PC-9 (cell line): ENCODE results near the gene LRFN2. TPM values are rescaled to one million over a fixed set of nuclear protein-coding genes. Genes with fewer than 3 reads are reported as not detected.

Experiments used
- BruUV-seq: library from RNA; stranded (reverse); fragments of 400-500 nt; replicated peaks from 2 replicates; lab custom pipeline; 2021; lab: Mats Ljungman, UMichigan
- CTCF ChIA-PET: fragments of 300-600 bp; sonication (Branson Sonifier 250); formaldehyde crosslinking; loops from one replicate; lab custom pipeline; 2022; ENCODE audit warnings: antibody characterized with exemption; lab: Charles Lee
- POLR2A ChIA-PET: fragments of 300-600 bp; sonication (Branson Sonifier 250); formaldehyde crosslinking; loops from one replicate; lab custom pipeline; 2022; ENCODE audit warnings: antibody characterized with exemption; ENCODE audit not compliant: unreplicated experiment; lab: Charles Lee
- DNase-seq, 2 experiments: peaks; one replicate each; pipeline versions ENCODE4 v3.0.0 to v3.0.0-alpha.2; 2015 to 2022; ENCODE audit warnings: mixed read lengths in 1 of 2
- H2AFZ ChIP-seq: fragments of 200-600 bp; sonication (generic); 2 replicates; pipeline ENCODE4 v1.8.1; 2017; ENCODE audit warnings: antibody characterized with exemption
- H3F3A ChIP-seq: fragments of 200-600 bp; sonication (generic); 2 replicates; pipeline ENCODE4 v1.8.1; 2017; ENCODE audit warnings: antibody characterized with exemption, mild to moderate bottlenecking, low read depth; ENCODE audit not compliant: insufficient read depth
- H3K27ac ChIP-seq: fragments of 200-600 bp; sonication (generic); 2 replicates; pipeline ENCODE4 v1.6.1; 2016; ENCODE audit warnings: mixed run types
- H3K27me3 ChIP-seq: fragments of 200-600 bp; sonication (generic); 2 replicates; pipeline ENCODE4 v1.6.1; 2016; ENCODE audit warnings: low read depth, mixed run types; ENCODE audit not compliant: insufficient read depth
- H3K36me3 ChIP-seq: fragments of 200-600 bp; sonication (generic); 2 replicates; pipeline ENCODE4 v1.6.1; 2016; ENCODE audit warnings: low read depth, mixed run types
- H3K4me1 ChIP-seq: fragments of 200-600 bp; sonication (generic); replicated peaks from 2 replicates; pipeline ENCODE4 v1.6.1; 2016; ENCODE audit warnings: mixed run types; ENCODE audit not compliant: insufficient read depth
- H3K4me2 ChIP-seq: fragments of 200-600 bp; sonication (generic); 2 replicates; pipeline ENCODE4 v1.6.1; 2017; ENCODE audit warnings: mixed run types
- H3K4me3 ChIP-seq: fragments of 200-600 bp; sonication (generic); 2 replicates; pipeline ENCODE4 v1.6.1; 2016; ENCODE audit warnings: mixed run types
- H3K79me2 ChIP-seq: fragments of 200-600 bp; sonication (generic); 2 replicates; pipeline ENCODE4 v1.6.1; 2017; ENCODE audit warnings: low read depth, mixed run types
- H3K9me2 ChIP-seq: fragments of 200-600 bp; sonication (generic); 2 replicates; pipeline ENCODE4 v1.8.1; 2017; ENCODE audit warnings: mild to moderate bottlenecking; ENCODE audit not compliant: insufficient read depth
- H3K9me3 ChIP-seq: fragments of 200-600 bp; sonication (generic); 2 replicates; pipeline ENCODE4 v1.8.1; 2016; ENCODE audit warnings: low read depth; ENCODE audit not compliant: insufficient read depth
- H4K20me1 ChIP-seq: fragments of 200-600 bp; sonication (generic); 2 replicates; pipeline ENCODE4 v1.8.1; 2017; ENCODE audit not compliant: insufficient read depth
- CTCF ChIP-seq: fragments of 200-600 bp; sonication (generic); conservative IDR thresholded peaks from 2 replicates; pipeline ENCODE4 v1.6.1; 2017; ENCODE audit warnings: mixed run types, antibody characterized with exemption, mild to moderate bottlenecking, moderate library complexity
- EZH2 ChIP-seq: fragments of 200-600 bp; sonication (generic); IDR thresholded peaks from 2 replicates; pipeline ENCODE4 v1.8.0; 2017; ENCODE audit warnings: antibody characterized with exemption, low read depth
- intact Hi-C: fragments of 100-400 bp; cut with micrococcal nuclease; formaldehyde crosslinking; loops from one replicate; pipeline ENCODE4 v1.10.0; 2022; ENCODE audit not compliant: unreplicated experiment
- total RNA-seq: library from RNA; stranded (reverse); gene quantifications from 2 replicates; pipeline ENCODE4 v1.2.3, GENCODE V29; 2021

Gene LRFN2
- total RNA-seq, 1 experiment from 2014 or later = not detected

- no peaks in the 10 kb centered on the region for H3K9me3 ChIP-seq
- H3K4me3 ChIP-seq = no peak overlapping the region
- no peaks in the 10 kb centered on the region for H3K4me1 ChIP-seq
- no TSS peak for BruUV-seq
- TF ChIP-seq CTCF (no peak), EZH2 (no peak)
- peaks cover 41% of the 10 kb centered on the region for H3K27me3 ChIP-seq
- no peaks in the 10 kb centered on the region for H3K79me2 ChIP-seq
- no peak overlapping the region for H3K4me2 ChIP-seq
- no peaks in the 10 kb centered on the region for H4K20me1 ChIP-seq
- ChIA-PET POLR2A (no interaction called here), CTCF (no interaction called here)
- intact Hi-C loops = no loop called here
- H3F3A ChIP-seq = no peaks in the 10 kb centered on the region
- no peak overlapping the region for H3K27ac ChIP-seq
- no peaks in the 10 kb centered on the region for H3K36me3 ChIP-seq
- H3K9me2 ChIP-seq = no peaks in the 10 kb centered on the region
- DNase-seq = no peak
- no peak overlapping the region for H2AFZ ChIP-seq
Observed at GRCh38 chr6:40630488-40630887, 43.3 kb upstream of the LRFN2 start.

- DNase-seq = no peak
- intact Hi-C loops = no loop called here
- ChIA-PET POLR2A (no interaction called here), CTCF (no interaction called here)
- Histone ChIP-seq H2AFZ (no peak overlapping the region), H3K27ac (no peak overlapping the region), H3K36me3 (no peaks in the 10 kb centered on the region), H3K4me3 (no peak overlapping the region), H3F3A (no peaks in the 10 kb centered on the region), H3K27me3 (peaks cover 43% of the 10 kb centered on the region), H3K9me3 (no peaks in the 10 kb centered on the region), H3K4me1 (no peaks in the 10 kb centered on the region), H4K20me1 (no peaks in the 10 kb centered on the region), H3K9me2 (no peaks in the 10 kb centered on the region), H3K4me2 (no peak overlapping the region), H3K79me2 (no peaks in the 10 kb centered on the region)
- BruUV-seq = no TSS peak
- TF ChIP-seq EZH2 (no peak), CTCF (no peak)
Observed at GRCh38 chr6:40630051-40630450, 42.9 kb upstream of the LRFN2 start.

GRCh38 chr6:40629463-40629862 lies 42.3 kb upstream of the LRFN2 start:
- intact Hi-C loops = no loop called here
- Histone ChIP-seq H2AFZ (no peak overlapping the region), H3K27me3 (peaks cover 46% of the 10 kb centered on the region), H4K20me1 (no peaks in the 10 kb centered on the region), H3K27ac (no peak overlapping the region), H3K9me2 (no peaks in the 10 kb centered on the region), H3K36me3 (no peaks in the 10 kb centered on the region), H3F3A (no peaks in the 10 kb centered on the region), H3K79me2 (no peaks in the 10 kb centered on the region), H3K9me3 (no peaks in the 10 kb centered on the region), H3K4me3 (no peak overlapping the region), H3K4me1 (no peaks in the 10 kb centered on the region), H3K4me2 (no peak overlapping the region)
- no peak for TF ChIP-seq EZH2
- TF ChIP-seq CTCF = no peak
- POLR2A ChIA-PET = no interaction called here
- DNase-seq = no peak
- CTCF ChIA-PET = no interaction called here
- no TSS peak for BruUV-seq
